SK-N-SH (cell line): Measurements from ENCODE around the gene CDK6.

Experiments
- CHD2 ChIP-seq: fragments of 150-350 bp; IDR thresholded peaks from 2 replicates; pipeline ENCODE4 v1.6.1; 2018; ENCODE audit warnings: low read length; ENCODE audit not compliant: partially characterized antibody
- CTCF ChIP-seq: fragments of 200-600 bp; sonication (generic); IDR thresholded peaks from 2 replicates; pipeline ENCODE4 v1.6.1; 2017; ENCODE audit warnings: antibody characterized with exemption, mild to moderate bottlenecking, moderate library complexity
- FOXM1 ChIP-seq: IDR thresholded peaks from 2 replicates; pipeline ENCODE4 v1.4.0; 2012; ENCODE audit warnings: low read depth, mild to moderate bottlenecking
- RAD21 ChIP-seq: IDR thresholded peaks from 2 replicates; pipeline ENCODE4 v1.6.1; 2012; ENCODE audit warnings: mild to moderate bottlenecking, low read length
- TAF1 ChIP-seq: IDR thresholded peaks from 2 replicates; pipeline ENCODE4 v1.6.1; 2012; ENCODE audit warnings: low read depth, mild to moderate bottlenecking, low read length, moderate library complexity, borderline replicate concordance
- USF2 ChIP-seq: fragments of 150-350 bp; IDR thresholded peaks from 2 replicates; pipeline ENCODE4 v1.6.1; 2017; ENCODE audit warnings: antibody characterized with exemption, low read length, low read depth, borderline replicate concordance

- no peak for TF ChIP-seq TAF1
- no peak for TF ChIP-seq USF2
- TF ChIP-seq CHD2: no peak
- TF ChIP-seq CTCF: no peak
- TF ChIP-seq FOXM1: no peak
- no peak for TF ChIP-seq RAD21
Measured at GRCh38 chr7:92797284-92797683, 39.1 kb downstream of the CDK6 start.
